ENCODE results near the gene RAPGEF2. TPM values are rescaled to one million over a fixed set of nuclear protein-coding genes. Genes with fewer than 3 reads are reported as not detected.
"Not testable (repeated sequence)": the region's sequence is repeated elsewhere in the genome, so short reads cannot be mapped to it uniquely, and the experiment has no call there.

RAPGEF2 gene
- total RNA-seq, 1 donor from 2014 or later = 37.5 TPM

DNA sequence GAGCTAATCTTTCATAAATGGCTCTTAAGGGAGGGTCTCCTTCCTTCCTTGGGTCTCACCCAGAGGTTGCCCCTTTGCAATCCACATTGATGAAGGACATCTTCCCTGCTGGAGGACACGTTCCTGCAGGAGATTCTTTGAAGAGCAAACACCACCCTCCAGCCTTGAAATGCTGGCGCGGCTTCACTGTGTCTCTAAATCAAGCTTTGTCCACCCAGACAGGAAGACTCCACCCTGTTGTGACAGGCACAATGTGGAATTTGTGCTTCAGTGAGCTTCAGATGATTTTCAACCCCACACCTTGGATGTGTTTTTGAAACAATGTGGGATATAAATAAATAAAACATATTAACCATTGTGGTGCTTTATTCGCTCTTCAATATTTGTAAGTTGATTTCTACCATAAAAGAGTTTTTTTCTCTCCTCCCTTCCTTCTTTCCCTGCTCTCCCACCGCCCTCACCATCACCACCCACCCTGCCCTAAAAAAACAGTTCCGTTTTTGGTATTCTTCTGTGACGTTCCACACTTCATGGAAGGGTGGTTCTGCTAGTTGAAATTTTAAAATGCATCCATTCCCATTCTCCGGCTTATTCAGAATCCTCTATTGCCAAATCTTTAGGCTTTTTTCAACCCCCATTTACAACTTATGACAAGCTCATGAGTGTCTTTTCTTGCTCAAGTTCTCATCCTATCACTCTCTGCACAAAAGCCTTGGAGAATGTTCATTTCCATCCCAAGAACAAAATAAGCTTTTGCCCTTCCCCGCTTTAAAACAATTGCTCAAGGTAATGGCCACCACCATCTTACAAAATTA, 264.3 kb downstream of the RAPGEF2 start:
- no peak for DNase-seq (ENCODE audit: low spot score)

DNA sequence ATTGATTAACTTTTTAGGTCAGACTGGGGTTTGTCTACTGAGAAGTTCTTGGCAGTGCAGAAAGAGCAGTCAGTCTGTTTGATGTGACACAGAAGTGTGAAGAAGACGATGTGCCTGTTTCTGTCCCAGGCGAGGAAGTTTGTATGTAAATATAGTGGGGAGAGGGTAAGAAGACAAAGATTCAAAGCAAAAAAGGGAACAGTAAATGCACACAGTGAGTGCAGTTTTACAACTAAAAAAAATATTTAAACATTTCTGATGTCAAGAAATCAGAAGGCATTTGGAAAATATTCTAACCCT, 264.9 kb downstream of the RAPGEF2 start:
- DNase-seq (ENCODE audit: low spot score) = no peak

DNA sequence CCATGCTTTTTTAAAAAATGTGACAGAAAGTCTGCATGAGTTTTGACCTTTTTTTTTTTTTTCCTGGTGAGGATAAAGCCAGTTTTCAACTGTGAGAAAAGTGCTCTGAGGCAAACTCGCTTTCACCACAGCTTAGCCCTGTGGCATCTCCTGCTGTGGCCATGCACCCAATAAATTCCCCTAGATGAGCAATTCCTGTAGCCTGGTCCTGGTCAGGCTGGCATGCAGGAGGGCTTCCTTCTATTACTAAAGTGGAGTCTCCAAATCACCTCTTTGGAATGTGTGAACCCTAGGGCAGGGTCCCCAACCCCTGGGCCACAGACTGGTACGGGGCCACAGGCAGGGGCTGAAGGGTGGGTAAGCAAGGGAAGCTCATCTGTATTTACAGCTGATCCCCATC, 265.4 kb downstream of the RAPGEF2 start:
- no peak for DNase-seq (ENCODE audit: low spot score)

DNA sequence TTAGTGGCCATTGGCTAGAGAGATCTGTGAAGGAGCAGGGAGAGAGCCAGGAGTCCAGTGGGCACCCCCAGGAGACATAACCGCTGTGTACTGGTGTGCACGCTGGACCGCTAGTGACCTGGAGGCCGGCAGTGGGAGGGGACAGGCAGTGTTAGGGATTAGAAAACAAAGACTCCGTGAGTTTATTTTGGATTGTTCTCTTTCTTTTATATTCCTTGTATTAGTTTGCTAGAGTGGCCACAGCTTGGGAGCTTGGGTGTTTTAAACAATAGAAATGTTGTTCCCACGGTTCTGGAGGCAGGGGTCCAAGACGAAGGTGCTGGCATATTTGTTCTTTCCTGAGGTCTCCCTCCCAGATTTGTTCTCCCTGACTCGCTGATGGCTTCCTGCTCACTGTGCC, 266.4 kb downstream of the RAPGEF2 start:
- no peak for DNase-seq (ENCODE audit: low spot score)

DNA sequence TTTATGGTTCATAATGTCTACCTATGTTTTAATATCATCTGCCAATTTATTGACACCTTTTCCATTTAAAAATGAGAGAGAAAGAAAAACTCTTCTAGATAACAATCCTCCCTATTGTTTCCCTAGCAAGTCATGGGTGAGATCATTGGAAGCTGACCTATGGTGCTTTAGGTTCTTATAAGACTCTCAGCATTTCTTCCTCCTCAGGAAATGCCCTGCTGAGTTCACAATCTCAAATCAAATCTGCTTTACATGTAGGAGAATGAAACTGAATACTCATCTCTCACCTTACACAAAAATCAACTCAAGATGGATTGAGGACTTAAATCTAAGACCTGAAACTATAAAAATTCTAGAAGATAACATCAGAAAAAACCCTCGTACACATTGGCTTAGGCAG, 267.4 kb downstream of the RAPGEF2 start:
- DNase-seq (ENCODE audit: low spot score) = no peak

DNA sequence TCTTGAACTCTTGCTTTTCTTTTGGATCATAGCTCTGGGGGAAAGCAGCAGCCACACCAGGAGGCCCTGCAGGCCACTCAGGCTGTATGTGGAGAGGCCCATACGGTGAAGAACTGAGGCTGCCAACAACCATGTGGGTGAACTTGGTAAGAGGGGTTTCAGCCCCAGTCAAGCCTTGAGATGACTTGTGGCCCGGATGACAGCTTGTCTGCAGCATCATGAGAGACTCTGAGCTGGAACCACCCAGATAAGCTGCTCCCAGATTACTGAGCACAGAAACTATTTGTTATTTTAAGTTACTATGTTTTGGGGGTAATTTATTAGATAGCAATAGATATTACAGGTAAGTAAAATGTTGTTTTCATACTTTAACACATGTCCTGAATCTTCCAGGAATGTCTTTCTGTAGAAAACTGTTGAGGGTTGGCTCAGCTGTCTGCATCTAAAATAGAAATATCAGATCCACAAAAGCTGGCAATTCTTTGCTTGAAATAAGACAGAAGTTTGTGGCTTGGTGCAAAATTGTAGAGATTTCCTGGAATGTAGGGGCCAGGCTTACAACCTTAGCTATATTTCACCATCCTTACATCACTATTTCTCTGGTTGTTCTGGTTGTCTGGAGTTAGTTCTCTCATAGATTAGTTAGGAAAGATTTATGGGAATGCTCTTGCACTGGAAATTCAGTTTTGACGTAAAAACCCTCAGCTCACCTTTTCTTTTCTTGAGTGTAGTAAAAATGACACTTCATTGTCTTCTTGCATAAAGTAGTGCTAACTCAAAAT, 272.1 kb downstream of the RAPGEF2 start:
- no peak for DNase-seq (ENCODE audit: low spot score)

DNA sequence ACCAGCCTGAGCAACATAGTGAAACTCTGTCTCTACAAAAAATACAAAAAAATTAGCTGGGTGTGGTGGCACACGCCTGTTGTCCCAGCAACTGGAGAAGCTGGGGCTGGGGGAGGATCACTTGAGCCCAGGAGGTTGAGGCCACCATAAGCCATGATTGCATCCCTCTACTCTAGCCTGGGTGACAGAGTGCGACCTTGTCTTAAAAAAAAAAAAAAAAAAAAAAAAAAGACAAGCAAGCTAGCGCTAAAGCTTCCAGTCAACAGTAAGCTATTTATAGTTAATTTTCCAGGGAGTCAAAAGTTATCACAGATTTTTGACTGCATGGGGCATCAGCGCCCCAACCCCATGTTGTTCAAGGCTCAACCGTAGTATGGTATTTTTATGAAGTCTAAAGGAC, 273.4 kb downstream of the RAPGEF2 start:
- DNase-seq (ENCODE audit: low spot score) = no peak

DNA sequence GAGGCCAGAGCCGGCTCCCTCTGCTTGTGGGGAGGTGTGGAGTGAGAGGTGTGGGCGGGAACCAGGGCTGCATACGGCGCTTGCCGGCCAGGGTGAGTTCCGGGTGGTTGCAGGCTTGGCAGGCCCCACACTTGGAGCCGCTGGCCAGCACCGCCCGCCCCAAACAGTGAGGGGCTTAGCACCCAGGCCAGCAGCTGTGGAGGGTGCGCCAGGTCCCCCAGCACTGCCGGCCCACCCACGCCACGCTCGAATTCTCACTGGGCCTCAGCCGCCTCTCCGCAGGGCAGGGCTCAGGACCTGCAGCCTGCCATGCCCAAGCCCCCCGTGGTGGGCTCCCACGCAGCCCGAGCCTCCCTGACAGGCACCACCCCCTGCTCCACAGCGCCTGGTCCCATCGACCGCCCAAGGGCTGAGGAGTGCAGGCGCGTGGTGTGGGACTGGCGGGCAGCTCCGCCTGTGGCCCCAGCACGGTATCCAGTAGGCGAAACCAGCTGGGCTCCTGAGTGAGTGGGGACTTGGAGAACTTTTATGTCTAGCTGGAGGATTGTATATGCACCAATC, 275.3 kb downstream of the RAPGEF2 start:
- no peak for DNase-seq (ENCODE audit: low spot score)

DNA sequence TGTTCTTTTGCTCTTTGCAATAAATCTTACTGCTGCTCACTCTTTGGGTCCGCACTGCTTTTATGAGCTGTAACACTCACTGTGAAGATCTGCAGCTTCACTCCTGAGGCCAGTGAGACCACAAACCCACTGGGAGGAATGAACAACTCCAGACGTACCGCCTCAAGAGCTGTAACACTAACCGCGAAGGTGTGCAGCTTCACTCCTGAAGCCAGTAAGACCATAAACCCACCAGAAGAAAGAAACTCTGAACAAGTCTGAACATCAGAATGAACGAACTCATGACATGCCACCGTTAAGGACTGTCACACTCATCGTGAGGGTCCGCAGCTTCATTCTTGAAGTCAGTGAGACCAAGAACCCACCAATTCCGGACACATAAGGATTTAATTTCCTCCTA, 276.2 kb downstream of the RAPGEF2 start:
- not testable (repeated sequence) for DNase-seq (ENCODE audit: low spot score)

DNA sequence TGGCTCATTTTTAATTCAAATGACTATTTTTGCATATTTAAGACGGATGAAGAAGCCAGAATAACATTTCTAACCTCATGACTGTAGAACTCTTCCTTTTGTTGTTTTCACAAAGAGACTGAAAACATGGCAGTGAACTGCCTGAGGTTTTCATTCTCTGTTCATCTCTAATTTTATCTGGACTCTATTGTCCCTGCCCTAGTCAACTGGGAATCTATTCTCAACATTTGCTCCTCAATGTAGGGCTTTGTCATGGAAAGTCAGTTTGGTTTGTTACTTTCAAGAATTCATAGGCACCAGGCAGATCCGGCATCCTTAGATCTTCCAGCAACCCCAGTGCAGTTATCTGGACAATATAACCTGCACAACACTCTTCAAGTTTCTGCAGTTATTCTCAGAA, 277.0 kb downstream of the RAPGEF2 start:
- no peak for DNase-seq (ENCODE audit: low spot score)

DNA sequence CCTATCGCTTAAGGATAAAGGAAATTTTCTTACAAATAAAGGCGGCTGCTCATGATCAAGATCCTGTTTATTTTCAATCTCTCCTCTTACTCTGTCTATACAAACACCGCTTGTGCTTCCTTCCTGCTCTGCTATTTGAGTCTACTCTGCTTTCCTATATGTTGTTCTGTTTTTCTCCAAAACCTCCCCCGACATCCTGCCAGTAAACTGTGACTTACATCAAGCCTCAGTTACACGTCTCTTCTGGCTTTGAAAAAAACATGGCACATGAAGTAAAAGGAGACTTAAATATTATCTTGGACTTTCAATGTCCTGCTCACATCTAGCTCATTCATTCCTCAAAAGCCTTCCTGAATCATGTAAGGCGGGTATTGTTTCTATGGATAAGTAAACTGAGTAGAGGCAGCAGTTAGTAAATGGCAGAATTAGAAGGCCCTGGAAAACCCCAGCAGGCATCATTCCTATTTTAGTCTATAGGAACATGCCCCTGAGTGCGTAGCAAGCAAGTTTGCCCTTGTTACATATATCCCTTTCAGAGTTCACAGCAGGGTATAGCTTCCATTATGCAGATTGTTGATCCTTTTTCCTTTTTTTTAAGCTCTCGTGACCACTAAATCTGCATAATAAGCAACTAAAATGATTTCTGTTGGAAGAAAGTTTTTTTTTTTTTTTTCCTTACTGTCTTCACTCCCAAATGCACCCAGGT, 280.1 kb downstream of the RAPGEF2 start:
- no peak for DNase-seq (ENCODE audit: low spot score)

DNA sequence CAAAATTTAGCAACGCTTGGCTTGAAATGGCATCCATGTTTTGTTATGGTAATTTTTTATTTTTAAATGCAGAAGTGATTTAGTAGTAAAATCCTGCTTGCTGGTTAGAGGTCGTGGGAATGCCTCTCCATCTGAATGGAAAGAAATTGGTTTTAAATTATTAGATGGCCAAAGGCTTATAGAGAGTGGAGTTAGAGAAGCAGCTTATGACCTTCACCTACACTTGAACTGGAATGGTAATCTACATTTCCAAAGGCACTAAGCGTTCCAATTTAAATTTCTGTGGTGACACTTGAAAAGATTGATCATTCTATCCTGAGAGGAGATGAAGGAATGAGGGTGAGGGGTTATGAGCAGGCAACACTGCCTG, 280.7 kb downstream of the RAPGEF2 start:
- no peak for DNase-seq (ENCODE audit: low spot score)

DNA sequence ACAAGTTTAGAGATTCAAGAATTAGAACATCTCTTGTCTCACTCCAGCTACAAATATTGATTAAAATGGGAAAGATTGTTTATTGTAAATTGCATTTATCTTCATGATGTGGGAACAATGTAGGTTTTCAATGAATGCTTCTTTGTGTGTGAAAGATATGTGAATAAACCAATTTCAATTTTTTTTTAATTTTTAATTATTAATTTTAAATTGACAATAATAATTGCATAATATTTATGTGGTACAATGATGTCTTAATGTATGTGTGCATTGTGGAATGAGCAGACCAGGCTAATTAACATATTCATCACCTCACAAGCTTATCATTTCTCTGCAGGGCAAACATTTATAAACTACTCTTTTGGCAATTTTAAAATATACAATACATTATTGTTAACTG, 281.1 kb downstream of the RAPGEF2 start:
- DNase-seq (ENCODE audit: low spot score) = no peak

DNA sequence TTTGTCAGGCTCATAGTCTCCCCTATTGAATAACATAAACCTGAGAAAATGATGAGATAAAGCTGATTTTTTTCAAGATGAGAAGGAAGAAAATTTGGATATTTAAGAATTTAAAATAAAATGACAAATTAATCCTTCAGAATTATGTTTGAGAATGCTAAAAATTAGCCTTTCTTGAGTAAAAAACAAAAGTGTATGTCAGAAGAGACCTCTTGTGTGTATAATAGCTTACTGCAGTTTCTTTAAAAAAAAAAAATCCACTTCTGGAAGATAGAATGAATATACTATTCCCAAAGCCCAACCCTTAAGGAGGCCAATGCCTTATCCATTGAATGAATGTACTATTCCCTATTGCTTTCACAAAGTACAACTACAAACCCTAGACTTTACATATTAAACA, 281.8 kb downstream of the RAPGEF2 start:
- no peak for DNase-seq (ENCODE audit: low spot score)

DNA sequence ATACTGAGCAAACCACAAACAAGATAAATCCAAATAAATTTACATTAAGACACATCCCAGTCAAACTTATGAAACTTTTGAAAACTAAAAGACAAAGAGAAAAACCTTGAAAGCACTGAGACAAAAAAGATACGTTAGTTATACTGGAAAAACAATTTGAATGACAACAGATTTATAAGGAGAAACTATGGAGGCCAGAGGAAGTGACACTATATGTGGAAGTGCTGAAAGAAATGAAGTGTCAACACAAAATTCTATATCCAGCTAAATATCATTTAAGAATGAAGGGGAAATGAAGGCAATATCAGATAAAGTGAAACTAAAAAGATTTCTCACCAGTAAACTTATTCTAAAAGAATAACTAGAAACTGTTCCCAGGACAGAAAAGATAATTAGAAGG, 283.7 kb downstream of the RAPGEF2 start:
- DNase-seq (ENCODE audit: low spot score) = no peak

DNA sequence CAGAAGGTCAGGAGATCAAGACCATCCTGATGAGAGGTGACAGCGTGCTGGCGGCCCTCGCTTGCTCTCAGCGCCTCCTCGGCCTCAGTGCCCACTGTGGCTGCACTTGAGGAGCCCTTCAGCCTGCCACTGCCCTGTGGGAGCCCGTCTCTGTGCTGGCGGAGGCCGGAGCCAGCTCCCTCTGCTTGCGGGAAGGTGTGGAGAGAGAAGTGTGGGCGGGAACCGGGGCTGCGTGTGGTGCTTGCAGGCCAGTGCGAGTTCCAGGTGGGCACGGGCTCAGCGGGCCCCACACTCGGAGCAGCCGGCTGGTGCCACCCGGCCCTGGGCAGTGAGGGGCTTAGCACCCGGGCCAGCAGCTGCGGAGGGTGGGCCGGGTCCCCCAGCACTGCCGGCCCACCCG, 286.9 kb downstream of the RAPGEF2 start:
- DNase-seq (ENCODE audit: low spot score) = no peak

DNA sequence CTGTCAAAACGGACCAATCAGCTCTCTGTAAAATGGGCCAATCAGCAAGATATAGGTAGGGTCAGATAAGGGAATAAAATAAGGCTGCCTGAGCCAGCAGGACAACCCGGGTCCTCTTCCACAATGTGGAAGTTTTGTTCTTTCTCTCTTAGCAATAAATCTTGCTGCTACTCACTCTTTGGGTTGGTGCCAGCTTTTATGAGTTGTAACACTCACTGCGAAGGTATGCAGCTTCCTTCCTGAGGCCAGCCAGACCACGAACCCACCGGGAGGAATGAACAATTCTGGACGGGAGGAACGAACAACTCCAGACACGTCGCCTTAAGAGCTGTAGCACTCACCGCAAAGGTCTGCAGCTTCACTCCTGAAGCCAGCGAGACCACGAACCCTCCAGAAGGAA, 287.8 kb downstream of the RAPGEF2 start:
- DNase-seq (ENCODE audit: low spot score) = no peak

DNA sequence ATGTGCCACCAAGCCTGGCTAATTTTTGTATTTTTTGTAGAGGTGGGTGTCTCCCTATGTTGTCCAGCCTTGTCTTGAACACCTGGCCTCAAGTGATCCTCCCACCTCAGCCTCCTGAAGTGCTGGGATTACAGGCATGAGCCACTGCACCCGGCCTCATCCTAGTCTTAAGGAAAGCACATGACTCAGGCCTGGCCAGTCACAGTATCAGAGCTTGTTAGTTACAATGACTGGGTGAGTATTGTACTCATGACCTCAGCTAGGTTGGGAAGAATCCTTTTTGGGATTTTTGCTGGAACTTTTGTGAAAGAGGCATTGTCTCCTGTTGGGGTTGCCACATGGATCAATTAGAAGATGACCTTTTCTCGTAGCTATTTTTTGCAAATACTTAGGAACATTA, 292.8 kb downstream of the RAPGEF2 start:
- DNase-seq (ENCODE audit: low spot score) = no peak

DNA sequence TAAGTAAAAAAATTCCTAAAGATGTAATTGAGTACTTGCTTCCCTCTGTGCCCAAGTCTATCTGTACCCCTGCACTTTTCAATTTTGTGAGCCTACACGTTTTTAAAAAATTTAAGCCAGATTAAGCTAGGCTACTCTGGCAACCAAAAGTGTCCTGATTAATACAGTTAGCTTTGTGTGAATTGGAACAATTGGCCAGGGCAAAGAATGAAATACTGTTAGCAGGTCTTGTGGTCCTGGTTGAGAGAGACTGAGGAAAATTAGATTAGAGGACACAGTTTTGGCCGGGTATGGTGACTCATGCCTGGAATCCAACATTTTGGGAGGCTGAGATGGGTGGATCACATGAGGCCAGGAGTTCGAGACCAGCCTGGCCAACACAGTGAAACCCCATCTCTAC, 293.3 kb downstream of the RAPGEF2 start:
- no peak for DNase-seq (ENCODE audit: low spot score)

DNA sequence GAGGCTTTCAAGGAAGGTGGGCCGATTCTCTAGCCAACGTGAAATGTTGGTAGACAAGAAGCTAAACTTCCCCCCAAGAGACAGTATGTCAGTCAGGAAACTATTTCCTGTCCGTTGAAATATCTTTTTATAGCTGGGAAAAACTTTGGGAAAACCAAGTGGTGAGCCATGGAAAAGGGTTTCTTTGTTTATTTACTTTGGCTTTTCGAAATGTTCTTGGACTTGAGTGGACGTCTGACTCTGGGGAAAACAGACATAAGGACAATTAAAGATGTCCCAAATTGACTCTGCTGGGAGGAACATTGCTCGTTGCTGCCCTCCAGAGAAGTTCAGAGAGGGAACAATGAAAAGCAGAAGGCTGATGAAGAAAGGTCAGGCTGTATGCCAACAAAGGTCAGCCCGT, 295.4 kb downstream of the RAPGEF2 start:
- DNase-seq (ENCODE audit: low spot score) = no peak

DNA sequence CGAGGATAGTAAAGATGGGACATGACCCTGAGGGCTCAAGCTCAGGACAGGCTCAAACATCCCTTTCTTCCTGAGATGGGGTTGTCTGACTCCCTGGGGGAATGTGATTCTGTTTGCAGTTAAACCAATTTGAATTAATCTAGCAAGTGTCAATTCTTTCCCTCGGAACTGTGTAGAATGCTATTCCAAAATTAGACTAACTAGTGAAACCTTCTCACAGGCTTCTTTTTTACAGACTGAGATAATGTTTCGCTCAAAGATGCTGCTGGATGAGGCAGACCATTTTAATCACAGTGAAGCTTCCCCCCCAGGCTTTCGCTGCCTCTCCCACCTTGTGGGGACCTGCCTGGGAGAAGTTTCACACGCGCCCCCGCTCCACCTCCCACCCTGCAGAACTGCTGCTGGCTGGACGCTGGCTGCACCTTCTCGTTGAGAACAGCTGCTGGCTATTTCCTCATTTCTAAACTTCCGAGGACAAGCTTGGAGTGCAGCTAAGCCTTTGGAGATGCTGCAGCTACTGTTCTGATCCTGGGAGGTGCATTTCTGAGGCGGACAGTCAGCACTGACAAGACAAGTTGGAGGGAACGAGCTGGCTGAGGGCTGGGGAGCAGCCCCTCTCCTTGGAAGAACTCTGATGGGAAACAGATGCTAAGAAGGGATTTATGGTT, 297.8 kb downstream of the RAPGEF2 start:
- no peak for DNase-seq (ENCODE audit: low spot score)
